SK-N-SH (cell line): Measurements from ENCODE around the gene NOC2L.

ENCODE experiments used
- CTCF ChIP-seq: fragments of 200-600 bp; sonication (generic); IDR thresholded peaks from 2 replicates; pipeline ENCODE4 v1.6.1; 2017; ENCODE audit warnings: antibody characterized with exemption, mild to moderate bottlenecking, moderate library complexity
- EP300 ChIP-seq, 2 experiments: IDR thresholded peaks; 2 replicates each; pipeline versions ENCODE4 v1.4.0 to v1.6.1; 2012; ENCODE audit warnings: borderline replicate concordance in 1 of 2, low read depth in 1 of 2, low read length in 1 of 2
- MAX ChIP-seq: IDR thresholded peaks from 2 replicates; pipeline ENCODE4 v1.4.0; 2012; ENCODE audit warnings: low read depth
- NFIC ChIP-seq: IDR thresholded peaks from 2 replicates; pipeline ENCODE4 v1.4.0; 2012; ENCODE audit warnings: borderline replicate concordance
- POLR2AphosphoS5 ChIP-seq: IDR thresholded peaks from 2 replicates; pipeline ENCODE4 v1.6.1; 2012; ENCODE audit warnings: low read depth, low read length
- REST ChIP-seq: IDR thresholded peaks from 2 replicates; pipeline ENCODE4 v1.6.1; 2012; ENCODE audit warnings: mild to moderate bottlenecking, low read depth, low read length, moderate library complexity
- SIN3A ChIP-seq: IDR thresholded peaks from 2 replicates; pipeline ENCODE4 v1.6.1; 2012; ENCODE audit warnings: low read depth, mild to moderate bottlenecking, low read length, moderate library complexity, borderline replicate concordance

DNA sequence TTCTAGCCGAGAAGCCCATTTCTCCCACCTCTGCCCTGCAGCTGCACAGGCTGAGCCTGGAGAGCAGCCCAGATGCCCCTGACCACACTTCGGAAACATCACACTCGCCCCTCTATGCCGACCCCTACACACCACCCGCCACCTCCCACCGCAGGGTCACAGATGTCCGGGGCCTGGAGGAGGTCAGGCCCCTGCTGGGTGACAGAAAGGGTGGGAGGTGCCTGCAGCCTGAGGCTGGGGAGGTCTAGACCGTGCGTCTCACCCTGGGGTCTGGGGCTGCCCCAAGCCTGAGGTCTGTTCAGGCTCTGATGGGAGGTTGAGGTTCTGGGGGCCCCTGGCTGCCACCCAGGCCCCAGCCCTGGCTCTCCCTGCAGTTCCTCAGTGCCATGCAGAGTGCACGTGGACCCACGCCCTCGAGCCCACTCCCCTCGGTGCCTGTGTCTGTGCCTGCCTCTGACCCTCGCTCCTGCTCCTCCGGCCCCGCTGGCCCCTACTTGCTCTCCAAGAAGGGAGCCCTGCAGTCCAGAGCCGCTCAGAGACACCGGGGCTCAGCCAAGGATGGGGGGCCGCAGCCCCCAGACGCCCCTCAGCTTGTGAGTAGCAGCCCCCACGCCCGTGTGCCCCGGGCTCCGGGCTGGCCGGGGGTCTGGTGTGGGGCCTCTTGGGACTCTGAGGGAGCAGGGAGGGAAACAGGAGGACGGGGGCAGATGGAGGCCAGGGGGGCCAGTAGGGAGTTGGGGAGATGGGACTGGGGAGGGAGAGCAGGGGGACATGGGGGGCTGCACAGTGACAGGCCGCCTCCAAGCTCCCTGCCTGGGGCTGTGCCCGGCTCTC, 14.6 kb upstream of the NOC2L start:
- no peak for TF ChIP-seq POLR2AphosphoS5
- TF ChIP-seq MAX, result no peak
- no peak for TF ChIP-seq REST
- TF ChIP-seq SIN3A, result no peak
- no peak for TF ChIP-seq CTCF
- no peak for TF ChIP-seq EP300 (IDR thresholded peaks at IDR 0.05; ENCODE audit: borderline replicate concordance in 1 of 2, low read depth in 1 of 2, low read length in 1 of 2)
- TF ChIP-seq NFIC, result no peak
